ENCODE results near the gene TAGLN3.
A peak's percentile ranks its signal among the peaks of the same experiment; 100 is the strongest.

Gene TAGLN3

GRCh38 chr3:112043621-112044201 lies 45.0 kb downstream of the TAGLN3 start:
- TF ChIP-seq GLIS3 (CRISPR knock-in tag; IDR thresholded peaks at IDR 0.05) = no peak
- TF ChIP-seq BACH2 (CRISPR knock-in tag; IDR thresholded peaks at IDR 0.05; ENCODE audit: borderline replicate concordance) = no peak
- no peak for TF ChIP-seq TOX (CRISPR knock-in tag; IDR thresholded peaks at IDR 0.05; ENCODE audit: borderline replicate concordance)
- TF ChIP-seq OSR1 (CRISPR knock-in tag; IDR thresholded peaks at IDR 0.05) = no peak
- no peak for TF ChIP-seq ARNTL (CRISPR knock-in tag; IDR thresholded peaks at IDR 0.05; ENCODE audit: borderline replicate concordance, low read depth)
- no peak for TF ChIP-seq CSDC2 (CRISPR knock-in tag; IDR thresholded peaks at IDR 0.05)
- no peak for TF ChIP-seq RARB (CRISPR knock-in tag; IDR thresholded peaks at IDR 0.05)
- TF ChIP-seq PPARA (CRISPR knock-in tag; IDR thresholded peaks at IDR 0.05; ENCODE audit: borderline replicate concordance) = no peak
- TF ChIP-seq, protein P1, sequence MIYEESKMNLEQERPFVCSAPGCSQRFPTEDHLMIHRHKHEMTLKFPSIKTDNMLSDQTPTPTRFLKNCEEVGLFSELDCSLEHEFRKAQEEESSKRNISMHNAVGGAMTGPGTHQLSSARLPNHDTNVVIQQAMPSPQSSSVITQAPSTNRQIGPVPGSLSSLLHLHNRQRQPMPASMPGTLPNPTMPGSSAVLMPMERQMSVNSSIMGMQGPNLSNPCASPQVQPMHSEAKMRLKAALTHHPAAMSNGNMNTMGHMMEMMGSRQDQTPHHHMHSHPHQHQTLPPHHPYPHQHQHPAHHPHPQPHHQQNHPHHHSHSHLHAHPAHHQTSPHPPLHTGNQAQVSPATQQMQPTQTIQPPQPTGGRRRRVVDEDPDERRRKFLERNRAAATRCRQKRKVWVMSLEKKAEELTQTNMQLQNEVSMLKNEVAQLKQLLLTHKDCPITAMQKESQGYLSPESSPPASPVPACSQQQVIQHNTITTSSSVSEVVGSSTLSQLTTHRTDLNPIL (CRISPR knock-in tag; IDR thresholded peaks at IDR 0.05; ENCODE audit: low read depth) = no peak
- no peak for TF ChIP-seq ZFP30 (CRISPR knock-in tag; IDR thresholded peaks at IDR 0.05)
- no peak for TF ChIP-seq ISL1 (CRISPR knock-in tag; IDR thresholded peaks at IDR 0.05)
- TF ChIP-seq POU6F1 (CRISPR knock-in tag; IDR thresholded peaks at IDR 0.05; ENCODE audit: borderline replicate concordance, low read depth) = no peak
- ATAC-seq = peak; percentile 99

GRCh38 chr3:112046599-112046998 lies 47.9 kb downstream of the TAGLN3 start:
- no peak for ATAC-seq

More at GRCh38 chr3:112046599-112046998, 47.9 kb downstream of the TAGLN3 start:
- TF ChIP-seq PATZ1 (CRISPR knock-in tag; IDR thresholded peaks at IDR 0.05; ENCODE audit: borderline replicate concordance) (no peak), TCF4 (CRISPR knock-in tag; IDR thresholded peaks at IDR 0.05; ENCODE audit: borderline replicate concordance) (no peak), SNAI2 (CRISPR knock-in tag; IDR thresholded peaks at IDR 0.05) (no peak), ARNTL (CRISPR knock-in tag; IDR thresholded peaks at IDR 0.05; ENCODE audit: borderline replicate concordance, low read depth) (no peak), TOX (CRISPR knock-in tag; IDR thresholded peaks at IDR 0.05; ENCODE audit: borderline replicate concordance) (no peak), ESRRG (CRISPR knock-in tag; IDR thresholded peaks at IDR 0.05) (no peak), RARB (CRISPR knock-in tag; IDR thresholded peaks at IDR 0.05) (no peak), POU6F1 (CRISPR knock-in tag; IDR thresholded peaks at IDR 0.05; ENCODE audit: borderline replicate concordance, low read depth) (no peak), ZNF8 (CRISPR knock-in tag; IDR thresholded peaks at IDR 0.05) (no peak), ZFP3 (CRISPR knock-in tag; IDR thresholded peaks at IDR 0.05) (no peak), ZC3H10 (CRISPR knock-in tag; IDR thresholded peaks at IDR 0.05) (no peak), BACH2 (CRISPR knock-in tag; IDR thresholded peaks at IDR 0.05; ENCODE audit: borderline replicate concordance) (no peak), ZNF565 (CRISPR knock-in tag; conservative IDR thresholded peaks at IDR 0.05; ENCODE audit: low read depth) (no peak), PPARA (CRISPR knock-in tag; IDR thresholded peaks at IDR 0.05; ENCODE audit: borderline replicate concordance) (no peak), ZNF70 (CRISPR knock-in tag; IDR thresholded peaks at IDR 0.05) (no peak), OSR1 (CRISPR knock-in tag; IDR thresholded peaks at IDR 0.05) (no peak), CSDC2 (CRISPR knock-in tag; IDR thresholded peaks at IDR 0.05) (no peak)
- TF ChIP-seq, protein P1 (CRISPR knock-in tag; IDR thresholded peaks at IDR 0.05; ENCODE audit: low read depth) = no peak
- TF ChIP-seq, protein P2, sequence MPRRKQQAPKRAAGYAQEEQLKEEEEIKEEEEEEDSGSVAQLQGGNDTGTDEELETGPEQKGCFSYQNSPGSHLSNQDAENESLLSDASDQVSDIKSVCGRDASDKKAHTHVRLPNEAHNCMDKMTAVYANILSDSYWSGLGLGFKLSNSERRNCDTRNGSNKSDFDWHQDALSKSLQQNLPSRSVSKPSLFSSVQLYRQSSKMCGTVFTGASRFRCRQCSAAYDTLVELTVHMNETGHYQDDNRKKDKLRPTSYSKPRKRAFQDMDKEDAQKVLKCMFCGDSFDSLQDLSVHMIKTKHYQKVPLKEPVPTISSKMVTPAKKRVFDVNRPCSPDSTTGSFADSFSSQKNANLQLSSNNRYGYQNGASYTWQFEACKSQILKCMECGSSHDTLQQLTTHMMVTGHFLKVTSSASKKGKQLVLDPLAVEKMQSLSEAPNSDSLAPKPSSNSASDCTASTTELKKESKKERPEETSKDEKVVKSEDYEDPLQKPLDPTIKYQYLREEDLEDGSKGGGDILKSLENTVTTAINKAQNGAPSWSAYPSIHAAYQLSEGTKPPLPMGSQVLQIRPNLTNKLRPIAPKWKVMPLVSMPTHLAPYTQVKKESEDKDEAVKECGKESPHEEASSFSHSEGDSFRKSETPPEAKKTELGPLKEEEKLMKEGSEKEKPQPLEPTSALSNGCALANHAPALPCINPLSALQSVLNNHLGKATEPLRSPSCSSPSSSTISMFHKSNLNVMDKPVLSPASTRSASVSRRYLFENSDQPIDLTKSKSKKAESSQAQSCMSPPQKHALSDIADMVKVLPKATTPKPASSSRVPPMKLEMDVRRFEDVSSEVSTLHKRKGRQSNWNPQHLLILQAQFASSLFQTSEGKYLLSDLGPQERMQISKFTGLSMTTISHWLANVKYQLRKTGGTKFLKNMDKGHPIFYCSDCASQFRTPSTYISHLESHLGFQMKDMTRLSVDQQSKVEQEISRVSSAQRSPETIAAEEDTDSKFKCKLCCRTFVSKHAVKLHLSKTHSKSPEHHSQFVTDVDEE (CRISPR knock-in tag; IDR thresholded peaks at IDR 0.05) = no peak

All from SK-N-SH treated with all-trans-retinoic acid at 6 μM for 48 hours (cell line).